GM19035 (cell line): ENCODE data around the gene NGLY1.

Experiments
- ATAC-seq: cut with Tn5 transposase; IDR thresholded peaks from one replicate; pipeline ENCODE4 v1.9.1; 2021; ENCODE audit not compliant: unreplicated experiment

Gene NGLY1

GRCh38 chr3:25783661-25784512, 644 bp upstream of the NGLY1 start:
- ATAC-seq = peak; percentile 26

- no peak for ATAC-seq
Observed at GRCh38 chr3:25782636-25782937, 656 bp downstream of the NGLY1 start.

GRCh38 chr3:25781758-25782594, 1.3 kb downstream of the NGLY1 start:
- ATAC-seq = peak; percentile 57

GRCh38 chr3:25781145-25781757, 2.0 kb downstream of the NGLY1 start:
- no peak for ATAC-seq

GRCh38 chr3:25780618-25781017, 2.6 kb downstream of the NGLY1 start:
- ATAC-seq = no peak

GRCh38 chr3:25775936-25776335, 7.3 kb downstream of the NGLY1 start:
- peak; percentile 52 for ATAC-seq

- peak; percentile 93 for ATAC-seq
Observed at GRCh38 chr3:25768851-25769250, 14.4 kb downstream of the NGLY1 start.

GRCh38 chr3:25751725-25752124, 31.5 kb downstream of the NGLY1 start:
- no peak for ATAC-seq

GRCh38 chr3:25751048-25751447, 32.2 kb downstream of the NGLY1 start:
- no peak for ATAC-seq

- ATAC-seq = no peak
Observed at GRCh38 chr3:25749031-25749581, 34.1 kb downstream of the NGLY1 start.

GRCh38 chr3:25748189-25748588, 35.1 kb downstream of the NGLY1 start:
- no peak for ATAC-seq

GRCh38 chr3:25747033-25747432, 36.2 kb downstream of the NGLY1 start:
- ATAC-seq = no peak

GRCh38 chr3:25744470-25744869, 38.8 kb downstream of the NGLY1 start:
- no peak for ATAC-seq

- ATAC-seq = no peak
Observed at GRCh38 chr3:25728101-25728500, 55.1 kb downstream of the NGLY1 start.

GRCh38 chr3:25727316-25727715, 55.9 kb downstream of the NGLY1 start:
- no peak for ATAC-seq

- no peak for ATAC-seq
Observed at GRCh38 chr3:25725810-25726209, 57.4 kb downstream of the NGLY1 start.

- ATAC-seq = no peak
Observed at GRCh38 chr3:25724948-25725645, 58.1 kb downstream of the NGLY1 start.

GRCh38 chr3:25723802-25724201, 59.4 kb downstream of the NGLY1 start:
- ATAC-seq = no peak

- ATAC-seq = no peak
Observed at GRCh38 chr3:25719321-25719720, 63.9 kb downstream of the NGLY1 start.

- no peak for ATAC-seq
Observed at GRCh38 chr3:25713341-25713985, 69.8 kb downstream of the NGLY1 start.
